IPS-15b (cell line): ENCODE measurements around the gene SLC25A44.

Experiments
- H3K27me3 ChIP-seq: one replicate; pipeline ENCODE4 v1.6.1; 2013; ENCODE audit warnings: low read length; ENCODE audit not compliant: control insufficient read depth, insufficient read depth
- H3K36me3 ChIP-seq: one replicate; pipeline ENCODE4 v1.6.1; 2013; ENCODE audit warnings: low read length; ENCODE audit not compliant: control insufficient read depth, insufficient read depth
- H3K4me1 ChIP-seq: one replicate; pipeline ENCODE4 v1.6.1; 2013; ENCODE audit warnings: mild to moderate bottlenecking, low read length; ENCODE audit not compliant: control insufficient read depth, insufficient read depth
- H3K4me3 ChIP-seq: one replicate; pipeline ENCODE4 v1.5.1; 2013; ENCODE audit warnings: low read depth, low read length
- H3K9ac ChIP-seq: one replicate; pipeline ENCODE4 v1.6.1; 2013; ENCODE audit warnings: low read depth, mild to moderate bottlenecking, low read length
- H3K9me3 ChIP-seq: one replicate; pipeline ENCODE4 v1.6.1; 2013; ENCODE audit warnings: mild to moderate bottlenecking, low read length; ENCODE audit not compliant: control insufficient read depth, insufficient read depth

SLC25A44 gene

GRCh38 chr1:156232201-156232894, 38.4 kb downstream of the SLC25A44 start:
- Histone ChIP-seq H3K27me3 (no peaks in the 10 kb centered on the region), H3K36me3 (peaks cover 18% of the 10 kb centered on the region), H3K4me3 (no peak overlapping the region), H3K9ac (peak overlapping the region; percentile 26), H3K4me1 (no peaks in the 10 kb centered on the region), H3K9me3 (no peaks in the 10 kb centered on the region)

- no peak overlapping the region for H3K9ac ChIP-seq
- peaks cover 18% of the 10 kb centered on the region for H3K36me3 ChIP-seq
Observed at GRCh38 chr1:156233426-156234127, 39.7 kb downstream of the SLC25A44 start.

GRCh38 chr1:156236164-156236563, 42.3 kb downstream of the SLC25A44 start:
- Histone ChIP-seq H3K9me3 (no peaks in the 10 kb centered on the region), H3K4me1 (no peaks in the 10 kb centered on the region), H3K4me3 (no peak overlapping the region), H3K9ac (no peak overlapping the region), H3K27me3 (no peaks in the 10 kb centered on the region), H3K36me3 (peaks cover 19% of the 10 kb centered on the region)

More at GRCh38 chr1:156233426-156234127, 39.7 kb downstream of the SLC25A44 start:
- no peaks in the 10 kb centered on the region for H3K4me1 ChIP-seq
- H3K4me3 ChIP-seq, result no peak overlapping the region
- no peaks in the 10 kb centered on the region for H3K27me3 ChIP-seq
- no peaks in the 10 kb centered on the region for H3K9me3 ChIP-seq

- Histone ChIP-seq H3K36me3 (peaks cover 15% of the 10 kb centered on the region), H3K27me3 (no peaks in the 10 kb centered on the region), H3K9me3 (no peaks in the 10 kb centered on the region), H3K4me1 (no peaks in the 10 kb centered on the region), H3K9ac (no peak overlapping the region), H3K4me3 (no peak overlapping the region)
Observed at GRCh38 chr1:156238248-156238647, 44.3 kb downstream of the SLC25A44 start.

- H3K27me3 ChIP-seq, result no peaks in the 10 kb centered on the region
- no peak overlapping the region for H3K9ac ChIP-seq
- H3K4me1 ChIP-seq, result no peaks in the 10 kb centered on the region
- H3K4me3 ChIP-seq, result no peak overlapping the region
- peaks cover 8% of the 10 kb centered on the region for H3K36me3 ChIP-seq
- H3K9me3 ChIP-seq, result no peaks in the 10 kb centered on the region
Observed at GRCh38 chr1:156241311-156241811, 47.5 kb downstream of the SLC25A44 start.

DNA sequence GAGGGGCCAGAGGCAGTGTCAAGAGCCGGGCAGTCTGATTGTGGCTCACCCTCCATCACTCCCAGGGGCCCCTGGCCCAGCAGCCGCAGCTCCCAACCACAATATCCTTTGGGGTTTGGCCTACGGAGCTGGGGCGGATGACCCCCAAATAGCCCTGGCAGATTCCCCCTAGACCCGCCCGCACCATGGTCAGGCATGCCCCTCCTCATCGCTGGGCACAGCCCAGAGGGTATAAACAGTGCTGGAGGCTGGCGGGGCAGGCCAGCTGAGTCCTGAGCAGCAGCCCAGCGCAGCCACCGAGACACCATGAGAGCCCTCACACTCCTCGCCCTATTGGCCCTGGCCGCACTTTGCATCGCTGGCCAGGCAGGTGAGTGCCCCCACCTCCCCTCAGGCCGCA, 48.0 kb downstream of the SLC25A44 start, which contains the start of gene BGLAP:
BGLAP (plus strand) TSS at position 259 of the 400 bp plus-strand sequence; CDS start at position 307, 48 bp downstream.
- H3K9ac ChIP-seq, result no peak within 1 kb of the TSS
- no peaks in the 10 kb centered on the region for H3K4me1 ChIP-seq
- H3K36me3 ChIP-seq, result peaks cover 8% of the 10 kb centered on the region
- H3K9me3 ChIP-seq, result no peaks in the 10 kb centered on the region
- H3K27me3 ChIP-seq, result no peaks in the 10 kb centered on the region
- H3K4me3 ChIP-seq, result no peak within 1 kb of the TSS

GRCh38 chr1:156242738-156243137, 48.8 kb downstream of the SLC25A44 start:
- no peaks in the 10 kb centered on the region for H3K27me3 ChIP-seq
- peaks cover 8% of the 10 kb centered on the region for H3K36me3 ChIP-seq
- H3K9me3 ChIP-seq, result no peaks in the 10 kb centered on the region
- no peaks in the 10 kb centered on the region for H3K4me1 ChIP-seq
- no peak overlapping the region for H3K9ac ChIP-seq
- no peak overlapping the region for H3K4me3 ChIP-seq

DNA sequence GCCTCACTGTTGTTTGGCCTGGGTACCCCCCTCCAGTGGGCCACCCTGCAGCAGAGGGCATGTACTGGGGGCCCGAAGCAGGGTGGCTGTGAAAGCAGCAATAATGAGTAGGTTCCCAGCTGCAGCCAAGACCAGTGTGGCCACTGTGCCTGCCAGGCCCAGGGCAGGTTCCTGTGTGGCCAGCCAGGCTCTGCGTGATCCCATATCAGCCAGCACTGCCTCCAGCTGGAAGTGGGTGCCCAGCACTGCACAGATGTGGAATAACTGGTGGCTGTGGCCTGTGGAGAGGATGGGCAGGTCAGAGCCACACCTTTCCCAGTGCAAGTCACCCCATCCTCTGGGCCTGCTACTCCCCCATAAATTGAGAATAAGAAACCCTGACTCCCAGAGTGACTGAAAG, 50.2 kb downstream of the SLC25A44 start:
- H3K4me1 ChIP-seq, result no peaks in the 10 kb centered on the region
- H3K4me3 ChIP-seq, result no peak overlapping the region

DNA sequence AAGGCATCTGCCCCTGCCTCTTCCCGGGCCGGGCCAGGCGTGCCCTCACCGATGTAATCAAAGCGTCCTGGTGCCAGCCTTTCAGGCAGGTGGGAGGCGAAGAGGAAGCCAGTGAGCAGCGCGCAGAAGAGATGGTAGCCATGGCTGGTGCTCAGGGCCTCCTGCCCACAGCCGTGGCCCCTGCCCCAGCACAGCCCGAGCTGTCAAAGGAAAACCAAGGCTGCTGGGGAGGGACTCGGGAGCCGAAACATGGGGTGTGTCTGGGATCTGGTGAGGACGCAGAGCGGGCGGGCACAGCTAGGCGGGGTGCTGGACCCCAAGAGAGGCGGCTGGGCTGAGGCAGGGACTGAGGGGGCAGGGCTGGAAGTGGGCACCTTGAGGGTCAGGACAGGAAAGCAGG, 50.8 kb downstream of the SLC25A44 start:
- no peak overlapping the region for H3K4me3 ChIP-seq
- no peaks in the 10 kb centered on the region for H3K9me3 ChIP-seq
- H3K4me1 ChIP-seq, result no peaks in the 10 kb centered on the region
- no peaks in the 10 kb centered on the region for H3K27me3 ChIP-seq
- H3K36me3 ChIP-seq, result peaks cover 6% of the 10 kb centered on the region
- no peak overlapping the region for H3K9ac ChIP-seq

More for the DNA sequence above, 50.2 kb downstream of the SLC25A44 start:
- H3K36me3 ChIP-seq, result peaks cover 10% of the 10 kb centered on the region
- H3K9ac ChIP-seq, result no peak overlapping the region
- H3K9me3 ChIP-seq, result no peaks in the 10 kb centered on the region
- no peaks in the 10 kb centered on the region for H3K27me3 ChIP-seq

GRCh38 chr1:156245451-156246232, 51.7 kb downstream of the SLC25A44 start:
- no peak overlapping the region for H3K4me3 ChIP-seq
- no peaks in the 10 kb centered on the region for H3K9me3 ChIP-seq
- H3K9ac ChIP-seq, result no peak overlapping the region
- no peaks in the 10 kb centered on the region for H3K4me1 ChIP-seq
- peaks cover 15% of the 10 kb centered on the region for H3K36me3 ChIP-seq
- H3K27me3 ChIP-seq, result no peaks in the 10 kb centered on the region

GRCh38 chr1:156246241-156246780, 52.4 kb downstream of the SLC25A44 start:
- Histone ChIP-seq H3K9me3 (no peaks in the 10 kb centered on the region), H3K4me1 (no peaks in the 10 kb centered on the region), H3K9ac (no peak overlapping the region), H3K4me3 (no peak overlapping the region), H3K36me3 (peaks cover 21% of the 10 kb centered on the region), H3K27me3 (no peaks in the 10 kb centered on the region)
